SU-DHL-6 (cell line): ENCODE measurements around the gene NOXA1.

Experiments
- H2AFZ ChIP-seq: fragments of 200-600 bp; sonication (generic); 2 replicates; pipeline ENCODE4 v1.6.1; 2014; ENCODE audit warnings: low read depth, mild to moderate bottlenecking, moderate library complexity, mixed read lengths, antibody characterized with exemption, low read length; ENCODE audit not compliant: severe bottlenecking
- H3F3A ChIP-seq: fragments of 200-600 bp; shearing (Covaris generic); 2 replicates; pipeline ENCODE4 v1.6.0; 2016; ENCODE audit warnings: antibody characterized with exemption, mild to moderate bottlenecking; ENCODE audit not compliant: insufficient read depth
- H3K27ac ChIP-seq: fragments of 200-600 bp; sonication (generic); 2 replicates; pipeline ENCODE4 v1.5.1; 2016; ENCODE audit warnings: low read depth, mild to moderate bottlenecking, low read length, moderate library complexity, mixed read lengths
- H3K27me3 ChIP-seq: fragments of 200-600 bp; sonication (generic), shearing (Covaris generic); 2 replicates; pipeline ENCODE4 v1.6.0; 2014; ENCODE audit warnings: mild to moderate bottlenecking, low read length
- H3K36me3 ChIP-seq: fragments of 200-600 bp; sonication (generic); 2 replicates; pipeline ENCODE4 v1.6.1; 2014; ENCODE audit warnings: mild to moderate bottlenecking, low read length, mixed read lengths
- H3K4me2 ChIP-seq: fragments of 300-600, 200-600 bp; shearing (Covaris generic), sonication (generic); 2 replicates; pipeline ENCODE4 v1.6.0; 2014; ENCODE audit warnings: low read length, low read depth, mild to moderate bottlenecking; ENCODE audit not compliant: poor library complexity, severe bottlenecking
- H3K4me3 ChIP-seq: fragments of 200-600 bp; sonication (generic); 2 replicates; pipeline ENCODE4 v1.5.1; 2014; ENCODE audit warnings: antibody characterized with exemption, low read length, mild to moderate bottlenecking, mixed read lengths; ENCODE audit not compliant: insufficient read depth, poor library complexity, severe bottlenecking
- H3K79me2 ChIP-seq: fragments of 200-600 bp; sonication (generic); 2 replicates; pipeline ENCODE4 v1.6.1; 2014; ENCODE audit warnings: mild to moderate bottlenecking, low read length, moderate library complexity; ENCODE audit not compliant: insufficient read depth
- H3K9ac ChIP-seq: fragments of 200-600 bp; sonication (generic); 2 replicates; pipeline ENCODE4 v1.7.0; 2014; ENCODE audit warnings: mild to moderate bottlenecking, low read length
- H3K9me2 ChIP-seq: fragments of 200-600 bp; sonication (generic); replicated peaks from 2 replicates; pipeline ENCODE4 v1.6.1; 2014; ENCODE audit warnings: low read length; ENCODE audit not compliant: insufficient read depth
- H3K9me3 ChIP-seq: fragments of 200-600 bp; sonication (generic); 2 replicates; pipeline ENCODE4 v1.6.1; 2014; ENCODE audit warnings: low read length, mixed read lengths; ENCODE audit not compliant: insufficient read depth
- H4K20me1 ChIP-seq: fragments of 200-600 bp; sonication (generic); 2 replicates; pipeline ENCODE4 v1.6.1; 2014; ENCODE audit warnings: low read depth, mild to moderate bottlenecking, antibody characterized with exemption, low read length, moderate library complexity, mixed read lengths
- EZH2phosphoT487 ChIP-seq: fragments of 200-600 bp; sonication (generic), shearing (Covaris generic); conservative IDR thresholded peaks from 2 replicates; pipeline ENCODE4 v1.6.1; 2018; ENCODE audit warnings: mild to moderate bottlenecking, antibody characterized with exemption, low read length, moderate library complexity, mixed read lengths
- TF ChIP-seq, protein P1 (sequence below): fragments of 200-600 bp; sonication (generic); IDR thresholded peaks from one replicate; pipeline ENCODE4 v1.5.1; 2017; ENCODE audit warnings: antibody characterized with exemption, mild to moderate bottlenecking, low read length, moderate library complexity; ENCODE audit not compliant: insufficient read depth, poor library complexity, severe bottlenecking

NOXA1 gene

DNA sequence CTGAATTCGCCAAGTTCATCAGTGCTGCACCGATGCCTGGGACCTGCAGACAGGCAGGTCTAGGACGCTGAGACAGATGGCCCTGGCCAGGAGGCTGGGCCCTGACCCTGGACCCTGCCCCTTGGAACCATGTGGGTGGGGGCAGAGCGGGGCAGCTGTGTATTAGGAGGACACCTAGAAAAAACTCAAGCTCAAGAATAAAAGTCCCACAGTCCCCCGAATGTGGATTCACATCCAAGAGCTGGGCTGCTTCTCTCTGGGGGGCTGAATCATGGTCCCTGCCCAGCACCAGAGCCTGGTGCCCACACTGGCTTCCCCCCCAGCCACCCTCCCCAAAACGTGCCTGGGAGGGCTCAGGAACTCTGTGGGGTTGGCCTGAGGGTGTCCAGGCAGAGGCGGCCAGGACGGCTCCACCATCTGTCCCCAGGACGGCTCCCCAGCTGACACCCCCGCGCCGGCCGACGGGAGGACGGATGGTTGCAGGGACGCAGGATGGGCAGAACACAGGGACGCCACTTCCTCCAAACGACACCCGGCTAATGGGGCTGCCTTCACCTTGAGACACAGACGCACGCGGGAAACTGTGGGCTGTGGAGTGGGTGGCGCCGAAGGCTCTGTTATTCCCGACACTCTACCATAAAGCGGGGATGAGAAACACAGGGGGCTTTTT, 35.2 kb upstream of the NOXA1 start:
- Histone ChIP-seq H4K20me1 (no peaks in the 10 kb centered on the region), H3K79me2 (no peaks in the 10 kb centered on the region), H3K27me3 (no peaks in the 10 kb centered on the region), H3K27ac (no peak overlapping the region), H3K4me3 (no peak overlapping the region), H3K9me2 (no peaks in the 10 kb centered on the region), H3K9me3 (no peaks in the 10 kb centered on the region), H3K9ac (no peak overlapping the region), H3K36me3 (no peaks in the 10 kb centered on the region), H2AFZ (no peak overlapping the region), H3K4me2 (no peak overlapping the region), H3F3A (no peaks in the 10 kb centered on the region)
- no peak for TF ChIP-seq EZH2phosphoT487
- TF ChIP-seq, protein P1, sequence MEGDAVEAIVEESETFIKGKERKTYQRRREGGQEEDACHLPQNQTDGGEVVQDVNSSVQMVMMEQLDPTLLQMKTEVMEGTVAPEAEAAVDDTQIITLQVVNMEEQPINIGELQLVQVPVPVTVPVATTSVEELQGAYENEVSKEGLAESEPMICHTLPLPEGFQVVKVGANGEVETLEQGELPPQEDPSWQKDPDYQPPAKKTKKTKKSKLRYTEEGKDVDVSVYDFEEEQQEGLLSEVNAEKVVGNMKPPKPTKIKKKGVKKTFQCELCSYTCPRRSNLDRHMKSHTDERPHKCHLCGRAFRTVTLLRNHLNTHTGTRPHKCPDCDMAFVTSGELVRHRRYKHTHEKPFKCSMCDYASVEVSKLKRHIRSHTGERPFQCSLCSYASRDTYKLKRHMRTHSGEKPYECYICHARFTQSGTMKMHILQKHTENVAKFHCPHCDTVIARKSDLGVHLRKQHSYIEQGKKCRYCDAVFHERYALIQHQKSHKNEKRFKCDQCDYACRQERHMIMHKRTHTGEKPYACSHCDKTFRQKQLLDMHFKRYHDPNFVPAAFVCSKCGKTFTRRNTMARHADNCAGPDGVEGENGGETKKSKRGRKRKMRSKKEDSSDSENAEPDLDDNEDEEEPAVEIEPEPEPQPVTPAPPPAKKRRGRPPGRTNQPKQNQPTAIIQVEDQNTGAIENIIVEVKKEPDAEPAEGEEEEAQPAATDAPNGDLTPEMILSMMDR = no peak

DNA sequence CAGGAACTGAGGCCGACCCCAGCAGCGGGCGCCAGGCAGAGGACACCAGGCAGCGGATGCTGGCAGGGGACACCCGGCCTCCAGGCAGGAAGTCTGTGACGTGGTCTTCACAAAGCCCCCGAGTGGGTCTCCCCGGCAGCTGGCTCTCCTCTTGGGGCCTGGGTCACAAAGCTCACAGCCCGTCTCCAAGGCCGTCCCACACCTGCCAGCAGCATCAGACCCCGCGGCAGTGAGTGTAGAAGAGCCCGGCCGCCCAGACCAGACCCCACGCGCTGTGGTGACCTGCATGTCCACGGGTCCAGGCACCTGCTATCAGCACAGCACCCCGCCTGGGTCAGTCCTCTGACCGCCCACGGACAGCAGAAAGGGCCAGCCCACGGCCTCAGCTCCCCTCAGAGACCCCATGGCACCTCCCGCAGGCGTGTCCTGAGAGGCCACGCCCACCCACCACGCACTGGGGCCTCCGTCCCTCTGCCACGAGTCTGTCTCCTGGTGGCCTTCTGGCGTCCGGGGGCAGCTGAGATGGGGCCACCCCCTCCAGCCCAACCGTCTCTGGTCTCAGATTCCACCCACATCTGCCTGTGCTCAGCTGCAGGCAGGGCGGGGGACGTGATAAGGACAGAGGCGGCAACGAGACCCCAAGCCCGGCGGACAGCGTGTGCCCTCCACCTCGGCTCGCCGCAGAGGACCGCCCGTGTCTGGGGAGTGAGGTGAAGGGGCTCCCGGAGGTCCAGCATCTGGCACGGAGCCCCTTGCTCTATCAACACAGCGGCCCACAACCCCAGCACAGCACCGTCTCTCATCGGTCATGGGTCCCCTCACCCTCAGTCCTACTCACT, 34.4 kb upstream of the NOXA1 start:
- Histone ChIP-seq H4K20me1 (no peaks in the 10 kb centered on the region), H3K9ac (no peak overlapping the region)

DNA sequence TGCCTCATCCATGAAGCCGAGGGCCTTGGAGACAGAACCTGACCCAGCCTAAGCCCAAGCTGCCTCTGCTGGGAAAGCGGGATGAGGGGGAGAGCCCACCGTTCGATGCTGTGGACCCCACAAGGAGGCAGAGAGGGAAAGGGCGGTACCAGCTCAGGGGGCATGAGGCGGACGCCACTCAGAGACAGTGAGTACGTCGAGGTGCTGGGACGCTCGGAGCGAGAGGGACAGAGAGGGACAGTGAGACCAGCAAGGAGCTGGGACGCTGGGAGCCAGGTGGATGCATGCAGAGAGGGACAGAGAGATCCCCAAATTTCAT, 33.8 kb upstream of the NOXA1 start:
- no peaks in the 10 kb centered on the region for H3K36me3 ChIP-seq
- H3K9me2 ChIP-seq = no peaks in the 10 kb centered on the region
- H3K27ac ChIP-seq = no peak overlapping the region
- H2AFZ ChIP-seq = no peak overlapping the region
- no peak overlapping the region for H3K4me3 ChIP-seq
- no peak overlapping the region for H3K9ac ChIP-seq
- no peaks in the 10 kb centered on the region for H3K27me3 ChIP-seq
- H3F3A ChIP-seq = no peaks in the 10 kb centered on the region
- H3K4me2 ChIP-seq = no peak overlapping the region
- H3K79me2 ChIP-seq = no peaks in the 10 kb centered on the region
- no peaks in the 10 kb centered on the region for H4K20me1 ChIP-seq
- no peaks in the 10 kb centered on the region for H3K9me3 ChIP-seq
- TF ChIP-seq, protein P1 = no peak
- no peak for TF ChIP-seq EZH2phosphoT487

More for the DNA sequence above, 34.4 kb upstream of the NOXA1 start:
- H3K9me2 ChIP-seq = no peaks in the 10 kb centered on the region
- H3K27ac ChIP-seq = no peak overlapping the region
- TF ChIP-seq EZH2phosphoT487 = no peak
- TF ChIP-seq, protein P1 = no peak
- H3K9me3 ChIP-seq = no peaks in the 10 kb centered on the region
- no peak overlapping the region for H3K4me2 ChIP-seq
- H3K27me3 ChIP-seq = no peaks in the 10 kb centered on the region
- no peak overlapping the region for H2AFZ ChIP-seq
- no peaks in the 10 kb centered on the region for H3F3A ChIP-seq
- H3K79me2 ChIP-seq = no peaks in the 10 kb centered on the region
- H3K4me3 ChIP-seq = no peak overlapping the region
- H3K36me3 ChIP-seq = no peaks in the 10 kb centered on the region
